ENCODE data around the gene ARMH3.

GRCh38 chr10:101879456-101880231, 176.3 kb downstream of the ARMH3 start:
- no peak for TF ChIP-seq CTCF (IDR thresholded peaks at IDR 0.05)
- no peak for TF ChIP-seq REST (IDR thresholded peaks at IDR 0.05; ENCODE audit: insufficient read depth in 1 of 2, low read depth in 2 of 2, low read length in 1 of 2)
- no peak for TF ChIP-seq POLR2AphosphoS5 (IDR thresholded peaks at IDR 0.05; ENCODE audit: low read depth, low read length)
- no peak for TF ChIP-seq TCF7L2 (IDR thresholded peaks at IDR 0.05; ENCODE audit: low read depth, low read length)

All from Panc1 (cell line).